Measurements from ENCODE around the gene SUCO.

The SUCO gene

DNA sequence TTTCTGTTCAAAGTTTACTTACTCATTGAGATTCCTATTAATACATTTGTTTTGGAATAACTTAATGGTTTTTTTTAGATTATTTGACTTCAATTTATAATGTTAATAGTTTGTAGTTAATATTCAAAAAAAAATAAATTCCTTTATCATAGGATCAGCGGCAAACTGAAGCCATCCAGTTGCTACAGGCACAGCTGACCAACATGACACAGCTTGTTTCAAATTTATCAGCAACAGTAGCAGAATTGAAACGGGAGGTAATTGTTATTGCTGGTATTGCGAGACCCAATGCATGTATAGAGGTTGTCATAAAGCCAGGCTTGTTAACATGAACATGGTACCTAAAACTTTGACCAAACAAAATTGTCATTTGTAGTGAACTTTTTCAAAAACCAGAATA lies 67.0 kb downstream of the SUCO start:
- Histone ChIP-seq H3K4me1 (ENCODE audit: low read length) (no peaks in the 10 kb centered on the region), H3K79me2 (ENCODE audit: low read length) (no peaks in the 10 kb centered on the region)
- TF ChIP-seq EZH2phosphoT487 (IDR thresholded peaks at IDR 0.05; ENCODE audit: low read depth) (no peak), CTCF (IDR thresholded peaks at IDR 0.05; ENCODE audit: low read depth, low read length) (no peak)

GRCh38 chr1:172600615-172601014 lies 67.7 kb downstream of the SUCO start:
- H3K9me3 ChIP-seq (ENCODE audit: insufficient read depth, low read length), result no peaks in the 10 kb centered on the region
- H3K4me1 ChIP-seq (ENCODE audit: low read length), result no peaks in the 10 kb centered on the region
- no peaks in the 10 kb centered on the region for H3K27me3 ChIP-seq (ENCODE audit: low read depth, low read length)
- no peak overlapping the region for H3K4me2 ChIP-seq (ENCODE audit: low read length)
- no peaks in the 10 kb centered on the region for H3K79me2 ChIP-seq (ENCODE audit: low read length)
- no peak for TF ChIP-seq CTCF (IDR thresholded peaks at IDR 0.05; ENCODE audit: low read depth, low read length)
- no peak for TF ChIP-seq EZH2phosphoT487 (IDR thresholded peaks at IDR 0.05; ENCODE audit: low read depth)
- no peak overlapping the region for H3K27ac ChIP-seq (ENCODE audit: low read length)
- H2AFZ ChIP-seq (ENCODE audit: low read depth, low read length), result no peak overlapping the region
- no peak overlapping the region for H3K4me3 ChIP-seq (ENCODE audit: low read length)
- H3K36me3 ChIP-seq (replicated peaks; ENCODE audit: low read depth, low read length), result peaks cover 23% of the 10 kb centered on the region
- H4K20me1 ChIP-seq (ENCODE audit: insufficient read depth, low read length), result no peaks in the 10 kb centered on the region
- H3K9ac ChIP-seq (ENCODE audit: low read length), result no peak overlapping the region

More for the DNA sequence above, 67.0 kb downstream of the SUCO start:
- Histone ChIP-seq H3K36me3 (replicated peaks; ENCODE audit: low read depth, low read length) (peaks cover 23% of the 10 kb centered on the region), H3K9me3 (ENCODE audit: insufficient read depth, low read length) (no peaks in the 10 kb centered on the region), H4K20me1 (ENCODE audit: insufficient read depth, low read length) (no peaks in the 10 kb centered on the region), H2AFZ (ENCODE audit: low read depth, low read length) (no peak overlapping the region), H3K27ac (ENCODE audit: low read length) (no peak overlapping the region), H3K9ac (ENCODE audit: low read length) (no peak overlapping the region), H3K4me2 (ENCODE audit: low read length) (no peak overlapping the region), H3K4me3 (ENCODE audit: low read length) (no peak overlapping the region), H3K27me3 (ENCODE audit: low read depth, low read length) (no peaks in the 10 kb centered on the region)

- no peak overlapping the region for H3K9ac ChIP-seq (ENCODE audit: low read length)
- H3K27ac ChIP-seq (ENCODE audit: low read length), result no peak overlapping the region
- no peak overlapping the region for H3K4me3 ChIP-seq (ENCODE audit: low read length)
- H3K9me3 ChIP-seq (ENCODE audit: insufficient read depth, low read length), result no peaks in the 10 kb centered on the region
- no peak overlapping the region for H2AFZ ChIP-seq (ENCODE audit: low read depth, low read length)
- no peaks in the 10 kb centered on the region for H4K20me1 ChIP-seq (ENCODE audit: insufficient read depth, low read length)
- TF ChIP-seq EZH2phosphoT487 (IDR thresholded peaks at IDR 0.05; ENCODE audit: low read depth) (no peak), CTCF (IDR thresholded peaks at IDR 0.05; ENCODE audit: low read depth, low read length) (no peak)
- H3K27me3 ChIP-seq (ENCODE audit: low read depth, low read length), result no peaks in the 10 kb centered on the region
- H3K79me2 ChIP-seq (ENCODE audit: low read length), result no peaks in the 10 kb centered on the region
- no peak overlapping the region for H3K4me2 ChIP-seq (ENCODE audit: low read length)
- H3K36me3 ChIP-seq (replicated peaks; ENCODE audit: low read depth, low read length), result peaks cover 23% of the 10 kb centered on the region
- H3K4me1 ChIP-seq (ENCODE audit: low read length), result no peaks in the 10 kb centered on the region
Measured at GRCh38 chr1:172601046-172601630, 68.2 kb downstream of the SUCO start.

GRCh38 chr1:172602706-172603105 lies 69.8 kb downstream of the SUCO start:
- Histone ChIP-seq H3K9me3 (ENCODE audit: insufficient read depth, low read length) (no peaks in the 10 kb centered on the region), H2AFZ (ENCODE audit: low read depth, low read length) (no peak overlapping the region), H3K36me3 (replicated peaks; ENCODE audit: low read depth, low read length) (peaks cover 19% of the 10 kb centered on the region), H3K27ac (ENCODE audit: low read length) (no peak overlapping the region), H3K9ac (ENCODE audit: low read length) (no peak overlapping the region), H3K79me2 (ENCODE audit: low read length) (no peaks in the 10 kb centered on the region), H3K27me3 (ENCODE audit: low read depth, low read length) (no peaks in the 10 kb centered on the region), H3K4me1 (ENCODE audit: low read length) (no peaks in the 10 kb centered on the region), H4K20me1 (ENCODE audit: insufficient read depth, low read length) (no peaks in the 10 kb centered on the region), H3K4me2 (ENCODE audit: low read length) (no peak overlapping the region), H3K4me3 (ENCODE audit: low read length) (no peak overlapping the region)
- TF ChIP-seq EZH2phosphoT487 (IDR thresholded peaks at IDR 0.05; ENCODE audit: low read depth) (no peak), CTCF (IDR thresholded peaks at IDR 0.05; ENCODE audit: low read depth, low read length) (no peak)
